Measurements from ENCODE around the gene DLG4.
A peak's percentile ranks its signal among the peaks of the same experiment; 100 is the strongest.
"Not testable (repeated sequence)": the region's sequence is repeated elsewhere in the genome, so short reads cannot be mapped to it uniquely, and the experiment has no call there.

The DLG4 gene

GRCh38 chr17:7179317-7180254 lies 40.0 kb downstream of the DLG4 start, which contains the start of gene ASGR1:
TSS of gene ASGR1 (minus strand) at chr17:7179370. CDS start at chr17:7178563, 807 bp downstream.
- no peak for DNase-seq

GRCh38 chr17:7178973-7179316 lies 40.7 kb downstream of the DLG4 start:
- no peak for DNase-seq

DNA sequence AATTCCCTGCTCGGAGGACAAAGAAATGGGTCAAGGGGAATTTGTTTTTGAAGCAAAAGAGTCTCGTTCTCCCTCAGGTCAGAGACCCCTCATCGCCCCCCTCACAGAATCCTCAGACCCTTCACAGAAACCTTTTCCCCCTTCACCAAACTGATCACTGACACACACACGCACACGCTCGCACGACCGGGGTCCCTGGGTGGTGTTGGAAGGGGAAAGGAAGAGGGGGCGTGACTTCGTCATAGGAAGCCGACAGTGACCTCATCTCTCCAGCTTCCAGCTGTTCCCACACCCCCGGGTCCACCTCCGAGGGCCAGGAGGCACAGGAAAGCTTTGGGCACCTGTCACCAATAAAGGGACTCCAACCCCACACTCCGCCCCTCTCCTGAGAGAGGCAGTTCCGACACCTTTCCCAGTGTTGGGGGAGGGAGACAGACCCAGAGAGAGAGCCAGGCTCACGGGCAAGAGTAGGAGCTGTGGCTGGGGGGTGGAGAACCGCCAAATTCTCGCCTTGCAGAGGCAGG lies 41.6 kb downstream of the DLG4 start:
- no peak for DNase-seq

GRCh38 chr17:7177191-7177953 lies 42.3 kb downstream of the DLG4 start:
- DNase-seq: peak; percentile 46

GRCh38 chr17:7176841-7177190 lies 42.8 kb downstream of the DLG4 start:
- DNase-seq: no peak

- no peak for DNase-seq
Observed at GRCh38 chr17:7176107-7176840, 43.4 kb downstream of the DLG4 start.

GRCh38 chr17:7175330-7175733 lies 44.3 kb downstream of the DLG4 start:
- DNase-seq: no peak

DNA sequence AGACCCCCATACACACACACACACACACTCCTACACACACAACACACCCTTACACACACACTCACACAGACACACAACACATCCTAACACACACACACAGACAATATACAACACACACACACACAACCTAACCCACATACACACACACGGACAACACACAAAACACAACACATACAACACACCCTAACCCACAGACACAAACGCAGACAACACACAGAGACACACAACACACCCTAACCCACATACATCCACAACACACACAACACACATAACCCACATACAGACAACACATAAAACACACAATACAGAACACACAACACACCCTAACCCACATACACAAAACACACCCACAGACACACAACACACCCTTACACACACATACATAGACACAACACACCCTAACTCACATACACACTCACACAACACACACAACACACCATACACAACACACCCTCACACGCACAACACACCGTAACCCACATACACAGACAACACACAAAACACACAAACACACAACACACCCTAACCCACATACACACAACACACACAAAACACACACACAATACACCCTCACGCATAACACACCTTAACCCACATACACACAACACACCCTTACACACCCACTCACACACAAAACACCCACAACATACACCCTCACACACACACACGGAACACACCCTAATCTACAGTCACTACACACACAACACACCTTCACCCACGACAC lies 44.9 kb downstream of the DLG4 start:
- no peak for DNase-seq

DNA sequence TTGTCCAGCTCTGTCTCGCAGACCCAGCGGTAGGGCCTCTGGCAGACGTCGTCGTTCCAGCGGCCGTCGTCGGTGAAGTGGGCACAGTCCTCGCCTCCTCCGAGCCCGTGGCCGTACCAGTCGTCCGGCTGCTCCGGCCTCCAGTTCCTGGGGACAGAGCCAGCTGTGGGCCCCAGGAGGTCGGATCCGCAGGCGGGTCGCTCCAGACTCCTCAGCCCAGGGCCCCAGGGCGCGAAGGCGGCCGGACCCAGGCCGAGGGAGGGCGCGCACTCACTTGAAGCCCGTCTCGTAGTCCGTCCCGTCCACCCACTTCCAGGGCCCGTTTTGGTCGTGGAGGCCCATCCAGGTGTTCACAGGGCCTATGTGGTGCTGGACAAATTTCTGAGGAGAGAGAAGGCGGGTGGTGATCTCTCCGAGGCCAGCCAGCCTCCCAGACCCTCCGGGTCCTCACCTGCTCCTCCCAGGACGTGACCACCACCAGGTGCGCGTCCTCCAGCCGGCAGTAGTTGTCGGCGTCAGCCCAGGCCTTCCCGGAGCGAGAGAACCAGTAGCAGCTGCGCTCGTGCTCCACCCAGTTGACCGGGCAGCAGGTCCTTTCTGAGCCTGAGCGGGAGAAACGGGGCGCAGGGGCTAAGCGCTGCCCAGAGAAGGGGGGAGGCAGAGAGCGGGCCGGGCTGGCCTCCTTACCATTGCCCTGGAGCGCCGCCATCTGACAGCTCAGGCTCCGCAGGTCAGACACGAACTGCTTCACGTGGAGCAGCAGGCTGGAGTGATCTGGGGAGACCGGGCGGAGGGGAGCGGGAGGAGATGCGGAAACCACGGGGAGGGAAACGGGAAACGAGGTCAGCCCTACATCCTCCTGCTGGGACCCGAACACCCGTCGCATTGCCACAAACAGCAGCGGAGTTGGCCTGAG lies 45.7 kb downstream of the DLG4 start:
- DNase-seq: peak; percentile 21

GRCh38 chr17:7172522-7173191 lies 47.0 kb downstream of the DLG4 start:
- not testable (repeated sequence) for DNase-seq

GRCh38 chr17:7169565-7169908 lies 50.1 kb downstream of the DLG4 start:
- not testable (repeated sequence) for DNase-seq

- DNase-seq: not testable (repeated sequence)
Observed at GRCh38 chr17:7168841-7169564, 50.6 kb downstream of the DLG4 start.

DNA sequence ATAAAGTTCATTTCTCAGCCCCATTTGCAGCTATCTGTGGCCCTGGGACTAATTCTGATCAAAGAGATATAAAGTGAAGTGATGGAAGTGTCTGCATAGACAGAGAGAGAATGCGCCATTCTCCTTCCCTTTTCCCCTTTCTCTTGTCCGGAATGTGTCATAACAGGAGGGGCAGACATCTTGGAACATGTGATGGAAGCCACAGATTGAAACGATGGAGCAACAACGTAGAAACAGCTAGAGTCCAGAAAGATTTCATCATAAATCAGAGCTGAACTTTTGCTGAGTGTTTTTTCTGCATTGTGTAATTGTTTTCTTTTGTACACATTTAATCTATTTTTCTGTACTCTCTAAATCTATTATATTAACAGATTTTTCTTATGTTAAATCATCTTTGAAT lies 51.8 kb downstream of the DLG4 start:
- DNase-seq: no peak

DNA sequence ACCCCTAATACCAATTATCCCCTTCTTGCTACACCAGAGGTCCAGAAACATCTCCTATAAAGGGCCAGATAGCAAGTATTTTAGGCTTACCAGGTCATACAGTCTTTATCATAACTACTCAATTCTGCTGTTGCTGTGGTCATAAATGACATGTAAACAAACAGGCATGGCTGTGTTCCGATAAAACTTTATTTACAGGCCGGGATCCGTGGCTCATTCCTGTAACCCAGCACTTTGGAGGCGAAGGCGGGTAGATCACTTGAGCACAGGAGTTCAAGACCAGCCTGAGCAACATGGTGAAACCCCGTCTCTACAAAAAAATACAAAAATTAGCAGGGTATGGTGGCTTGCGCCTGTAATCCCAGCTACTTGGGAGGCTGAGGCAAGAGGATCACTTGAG lies 52.8 kb downstream of the DLG4 start:
- DNase-seq: no peak

DNA sequence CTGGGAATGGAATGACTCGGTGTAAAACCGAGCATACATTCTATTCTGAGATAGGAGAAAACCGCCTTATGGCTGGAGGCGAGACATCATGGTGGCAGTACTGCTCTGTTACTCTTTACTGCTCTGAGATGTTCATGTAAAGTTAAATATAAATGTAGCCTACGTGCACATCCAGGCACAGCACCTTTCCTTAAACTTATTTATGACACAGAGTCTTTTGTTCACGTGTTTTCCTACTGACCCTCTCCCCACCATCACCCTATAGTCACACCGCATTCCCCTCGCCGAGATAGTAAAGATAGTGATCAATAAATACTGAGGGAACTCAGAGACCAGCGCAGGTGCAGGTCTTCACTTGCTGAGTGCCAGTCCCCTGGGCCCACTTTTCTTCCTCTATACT lies 60.1 kb downstream of the DLG4 start:
- DNase-seq: not testable (repeated sequence)

GRCh38 chr17:7158424-7158823 lies 61.2 kb downstream of the DLG4 start:
- DNase-seq: not testable (repeated sequence)

- DNase-seq: no peak
Observed at GRCh38 chr17:7156342-7156940, 63.2 kb downstream of the DLG4 start.

GRCh38 chr17:7147772-7148171 lies 71.9 kb downstream of the DLG4 start:
- no peak for DNase-seq

DNA sequence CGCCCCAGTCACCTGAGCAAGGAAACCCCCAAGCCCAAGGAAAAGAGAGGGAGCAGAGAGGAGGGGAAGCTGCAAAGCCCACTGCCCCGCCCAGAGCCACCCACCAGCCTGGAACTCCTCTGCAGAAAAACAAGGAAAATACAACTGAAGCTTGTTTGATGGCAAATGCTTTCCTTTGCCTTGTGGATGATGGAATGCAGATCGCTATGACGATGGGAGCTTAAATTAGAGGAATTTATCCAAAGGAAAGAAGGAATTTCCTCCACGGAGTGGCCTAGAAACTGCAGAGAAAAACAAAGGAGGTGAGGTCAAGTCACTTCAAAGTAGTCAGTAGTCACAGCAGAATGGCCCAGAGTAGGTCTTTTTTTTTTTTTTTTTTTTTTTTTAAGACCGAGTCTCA lies 73.5 kb downstream of the DLG4 start:
- no peak for DNase-seq

DNA sequence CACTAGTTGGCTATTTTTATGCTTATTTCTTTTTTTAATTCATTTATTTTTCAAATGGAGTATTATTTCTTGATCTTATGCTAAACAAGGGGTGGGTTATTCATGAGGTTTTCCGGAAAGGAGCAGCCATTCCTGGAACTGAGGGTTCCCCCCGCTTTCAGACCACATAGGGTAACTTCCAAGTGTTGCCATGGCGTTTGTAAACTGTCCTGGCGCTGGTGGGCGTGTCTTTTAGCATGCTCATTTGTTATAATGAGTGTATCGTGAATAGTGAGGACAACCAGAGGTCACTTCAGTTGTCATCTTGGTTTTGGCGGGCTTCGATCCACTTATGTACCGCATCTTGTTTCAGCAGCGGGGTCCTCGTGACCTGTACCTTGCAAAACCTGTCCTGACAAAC lies 75.4 kb downstream of the DLG4 start:
- no peak for DNase-seq
